HepG2 (cell line): Measurements from ENCODE around the gene RNH1. TPM values are rescaled to one million over a fixed set of nuclear protein-coding genes. Genes with fewer than 3 reads are reported as not detected.

Experiments used
- ATF1 ChIP-seq: IDR thresholded peaks from 2 replicates; pipeline ENCODE4 v1.6.1; 2016; ENCODE audit warnings: mild to moderate bottlenecking, control low read depth
- BHLHE40 ChIP-seq: IDR thresholded peaks from 2 replicates; pipeline ENCODE4 v1.6.1; 2011; ENCODE audit warnings: low read length, improper control_type of control experiment
- CCAR2 ChIP-seq: fragments of 200-400 bp; formaldehyde crosslinking; optimal IDR thresholded peaks from 2 replicates; pipeline ENCODE3; 2018; ENCODE audit warnings: low read depth, mild to moderate bottlenecking, low read length, moderate library complexity
- DBP ChIP-seq: sonication (generic); formaldehyde crosslinking; IDR thresholded peaks from 2 replicates; pipeline ENCODE4 v1.4.0; 2020; ENCODE audit warnings: missing genetic modification reagents; ENCODE audit errors: not compliant biosample characterization
- FOXP1 ChIP-seq, 2 experiments: fragments of 450-650 bp in 1 of 2; IDR thresholded peaks; 2 replicates each; pipeline ENCODE4 v1.6.1; 2017 to 2018; ENCODE audit warnings: antibody characterized with exemption in 1 of 2
- HNF4G ChIP-seq, 2 experiments: sonication (generic) in 1 of 2; formaldehyde crosslinking in 1 of 2; IDR thresholded peaks; 2 replicates each; pipeline versions ENCODE4 v1.4.0 to v1.6.1; 2011 to 2020; ENCODE audit warnings: borderline replicate concordance in 2 of 2, low read depth in 2 of 2, mild to moderate bottlenecking in 2 of 2, low read length in 1 of 2, missing genetic modification reagents in 1 of 2, moderate library complexity in 1 of 2
- KLF12 ChIP-seq: sonication (generic); formaldehyde crosslinking; IDR thresholded peaks from 2 replicates; pipeline ENCODE4 v1.4.0; 2020; ENCODE audit warnings: missing genetic modification reagents, borderline replicate concordance
- MAF1 ChIP-seq: sonication (generic); formaldehyde crosslinking; IDR thresholded peaks from 2 replicates; pipeline ENCODE4 v1.5.0; 2020; ENCODE audit warnings: missing genetic modification reagents, borderline replicate concordance
- MAZ ChIP-seq, 2 experiments: sonication (generic) in 1 of 2; formaldehyde crosslinking in 1 of 2; IDR thresholded peaks; 2 replicates each; pipeline versions ENCODE4 v1.5.0 to v1.6.1; 2012 to 2020; ENCODE audit warnings: low read depth in 2 of 2, mild to moderate bottlenecking in 2 of 2, borderline replicate concordance in 1 of 2, improper control_type of control experiment in 1 of 2, low read length in 1 of 2, missing genetic modification reagents in 1 of 2, moderate library complexity in 1 of 2
- MYPOP ChIP-seq: sonication (generic); formaldehyde crosslinking; IDR thresholded peaks from 2 replicates; pipeline ENCODE4 v1.8.1; 2023; ENCODE audit warnings: mild to moderate bottlenecking, moderate library complexity, missing genetic modification reagents
- NFIC ChIP-seq: IDR thresholded peaks from 2 replicates; pipeline ENCODE4 v1.6.1; 2012; ENCODE audit warnings: mild to moderate bottlenecking, low read length, inconsistent platforms
- NR0B2 ChIP-seq: sonication (generic); formaldehyde crosslinking; IDR thresholded peaks from 2 replicates; pipeline ENCODE4 v1.4.0; 2020; ENCODE audit warnings: mild to moderate bottlenecking, missing genetic modification reagents
- RARA ChIP-seq: IDR thresholded peaks from 2 replicates; pipeline ENCODE4 v1.6.1; 2016; ENCODE audit warnings: missing genetic modification reagents, missing compliant biosample characterization
- SRSF4 ChIP-seq: fragments of 200-400 bp; formaldehyde crosslinking; IDR thresholded peaks from one replicate; pipeline ENCODE4 v1.6.1; 2018; ENCODE audit warnings: mild to moderate bottlenecking, low read depth, low read length, moderate library complexity; ENCODE audit not compliant: poor library complexity, severe bottlenecking
- TBP ChIP-seq: sonication (generic); formaldehyde crosslinking; IDR thresholded peaks from 2 replicates; pipeline ENCODE4 v1.5.0; 2020; ENCODE audit warnings: missing genetic modification reagents
- TEF ChIP-seq: sonication (generic); formaldehyde crosslinking; IDR thresholded peaks from 2 replicates; pipeline ENCODE4 v1.5.0; 2020; ENCODE audit warnings: missing genetic modification reagents
- TFE3 ChIP-seq: IDR thresholded peaks from 2 replicates; pipeline ENCODE4 v1.6.1; 2016
- TSC22D2 ChIP-seq: sonication (generic); formaldehyde crosslinking; IDR thresholded peaks from 2 replicates; pipeline ENCODE4 v1.5.1; 2020; ENCODE audit warnings: missing genetic modification reagents, mild to moderate bottlenecking, borderline replicate concordance
- ZNF138 ChIP-seq: sonication (generic); formaldehyde crosslinking; IDR thresholded peaks from 2 replicates; pipeline ENCODE4 v1.5.0; 2020; ENCODE audit warnings: mild to moderate bottlenecking, low read depth, missing genetic modification reagents
- ZNF343 ChIP-seq: sonication (generic); formaldehyde crosslinking; IDR thresholded peaks from 2 replicates; pipeline ENCODE4 v1.4.0; 2020; ENCODE audit warnings: mild to moderate bottlenecking, missing genetic modification reagents
- ZNF432 ChIP-seq: sonication (generic); formaldehyde crosslinking; IDR thresholded peaks from 2 replicates; pipeline ENCODE4 v1.5.0; 2020; ENCODE audit warnings: missing genetic modification reagents, mild to moderate bottlenecking, borderline replicate concordance
- ZNF652 ChIP-seq: IDR thresholded peaks from 2 replicates; pipeline ENCODE4 v1.6.1; 2016; ENCODE audit warnings: low read depth, borderline replicate concordance
- ZSCAN21 ChIP-seq: sonication (generic); formaldehyde crosslinking; IDR thresholded peaks from 2 replicates; pipeline ENCODE4 v1.8.0; 2022; ENCODE audit warnings: mild to moderate bottlenecking, missing genetic modification reagents, moderate library complexity, borderline replicate concordance
- ZSCAN25 ChIP-seq: sonication (generic); formaldehyde crosslinking; IDR thresholded peaks from 2 replicates; pipeline ENCODE4 v1.8.0; 2022; ENCODE audit warnings: mild to moderate bottlenecking, missing genetic modification reagents
- polyA plus RNA-seq, 8 experiments: library from polyadenylated mRNA; depleted of rRNA in 3 of 8; stranded (reverse) in 7 of 8; unstranded in 1 of 8; fragments of >200 nt; fragmentation: Illumina TruSeq in 4 of 8; extraction: Trizol in 4 of 8; gene quantifications; 2 replicates each; pipeline versions ENCODE4 v1.2.1 to v1.2.3, GENCODE V29; 2011 to 2016; ENCODE audit warnings: low read depth in 4 of 8, missing spikeins in 1 of 8, mixed read lengths in 1 of 8; ENCODE audit not compliant: insufficient read depth in 1 of 8
- total RNA-seq, 5 experiments: library from RNA; depleted of rRNA; stranded (reverse); fragments of >200 nt; fragmentation: Illumina TruSeq; extraction: Trizol; gene quantifications; 2 replicates each; pipeline ENCODE4 v1.2.3, GENCODE V29; 2016; ENCODE audit warnings: low read depth in 1 of 5

Gene RNH1
- total and polyA plus RNA-seq, 2 of the 13 experiments (the other 11 are each of a cell fraction or from before 2014, with no cell fraction given), result 36.0 to 74.1 TPM

GRCh38 chr11:553083-553987 is 46.3 kb upstream of the RNH1 start (continued):
- TF ChIP-seq TBP (CRISPR knock-in tag) (no peak), FOXP1 (IDR thresholded peaks at IDR 0.05) (no peak), FOXP1 (CRISPR knock-in tag; IDR thresholded peaks at IDR 0.05) (no peak), TEF (CRISPR knock-in tag) (no peak), NFIC (no peak), ZNF138 (CRISPR knock-in tag) (no peak), ATF1 (CRISPR knock-in tag) (no peak), ZSCAN21 (CRISPR knock-in tag) (no peak), ZSCAN25 (CRISPR knock-in tag) (peak; percentile 98), MAF1 (CRISPR knock-in tag) (no peak), MAZ (IDR thresholded peaks at IDR 0.05; ENCODE audit: borderline replicate concordance, low read depth, low read length) (no peak), MAZ (CRISPR knock-in tag; IDR thresholded peaks at IDR 0.05; ENCODE audit: low read depth) (no peak), DBP (CRISPR knock-in tag) (no peak), ZNF343 (no peak), KLF12 (CRISPR knock-in tag) (no peak), TSC22D2 (CRISPR knock-in tag) (no peak), CCAR2 (no peak), MYPOP (CRISPR knock-in tag) (no peak), RARA (peak; percentile 84), HNF4G (IDR thresholded peaks at IDR 0.05; ENCODE audit: borderline replicate concordance, low read depth, low read length) (no peak), HNF4G (CRISPR knock-in tag; IDR thresholded peaks at IDR 0.05; ENCODE audit: borderline replicate concordance, low read depth) (no peak), SRSF4 (no peak), ZNF652 (CRISPR knock-in tag) (no peak), NR0B2 (CRISPR knock-in tag) (no peak), TFE3 (CRISPR knock-in tag) (no peak), ZNF432 (CRISPR knock-in tag) (no peak), BHLHE40 (no peak)
